ENCODE measurements around the gene SEPHS2. TPM values are rescaled to one million over a fixed set of nuclear protein-coding genes. Genes with fewer than 3 reads are reported as not detected.

SEPHS2 gene
- total RNA-seq, 1 experiment from 2014 or later = 91.6 TPM

GRCh38 chr16:30417529-30418349, 27.9 kb downstream of the SEPHS2 start:
- H3K36me3 Mint-ChIP-seq (ENCODE audit: insufficient read depth, unreplicated experiment) = peaks cover 42% of the 10 kb centered on the region
- H3K27me3 Mint-ChIP-seq (ENCODE audit: insufficient read depth, unreplicated experiment) = no peaks in the 10 kb centered on the region
- BruUV-seq (replicated peaks) = no TSS peak
- peak overlapping the region; percentile 60 for H3K4me3 Mint-ChIP-seq (ENCODE audit: unreplicated experiment)
- H3K4me3 ChIP-seq (ENCODE audit: low read depth, low read length) = peak overlapping the region; percentile 93
- ChIA-PET CTCF (interaction anchor here (0.6 to 2.2 kb wide), 18 partner anchors 8 to 756 kb away, joined by 3 to 49 read pairs (median 5); partner anchors contain the start of genes CD2BP2, DCTPP1, PRR14 and TBC1D10B), POLR2A (interaction anchor here (0.6 to 1.6 kb wide), 17 partner anchors 9 to 241 kb away, joined by 3 to 27 read pairs (median 5); partner anchors contain the start of genes DCTPP1, FBRS, SEPHS2 and ZNF48)
- H3K9me3 Mint-ChIP-seq (ENCODE audit: unreplicated experiment) = no peaks in the 10 kb centered on the region
- H3K27me3 ChIP-seq (replicated peaks; ENCODE audit: control insufficient read depth, insufficient read depth, low read length) = no peaks in the 10 kb centered on the region
- H3K4me1 Mint-ChIP-seq (ENCODE audit: low read depth, unreplicated experiment) = peaks cover 16% of the 10 kb centered on the region
- peaks cover 1% of the 10 kb centered on the region for H3K36me3 ChIP-seq (ENCODE audit: control insufficient read depth, insufficient read depth, low read length)
- peaks cover 11% of the 10 kb centered on the region; the same call in 1 of the 2 replicates for H3K4me1 ChIP-seq
- H3K9me3 ChIP-seq = no peaks in the 10 kb centered on the region
- peak; percentile 89 to 91 for DNase-seq
- H3K27ac Mint-ChIP-seq (ENCODE audit: unreplicated experiment) = no peak overlapping the region
- TF ChIP-seq, protein P1, sequence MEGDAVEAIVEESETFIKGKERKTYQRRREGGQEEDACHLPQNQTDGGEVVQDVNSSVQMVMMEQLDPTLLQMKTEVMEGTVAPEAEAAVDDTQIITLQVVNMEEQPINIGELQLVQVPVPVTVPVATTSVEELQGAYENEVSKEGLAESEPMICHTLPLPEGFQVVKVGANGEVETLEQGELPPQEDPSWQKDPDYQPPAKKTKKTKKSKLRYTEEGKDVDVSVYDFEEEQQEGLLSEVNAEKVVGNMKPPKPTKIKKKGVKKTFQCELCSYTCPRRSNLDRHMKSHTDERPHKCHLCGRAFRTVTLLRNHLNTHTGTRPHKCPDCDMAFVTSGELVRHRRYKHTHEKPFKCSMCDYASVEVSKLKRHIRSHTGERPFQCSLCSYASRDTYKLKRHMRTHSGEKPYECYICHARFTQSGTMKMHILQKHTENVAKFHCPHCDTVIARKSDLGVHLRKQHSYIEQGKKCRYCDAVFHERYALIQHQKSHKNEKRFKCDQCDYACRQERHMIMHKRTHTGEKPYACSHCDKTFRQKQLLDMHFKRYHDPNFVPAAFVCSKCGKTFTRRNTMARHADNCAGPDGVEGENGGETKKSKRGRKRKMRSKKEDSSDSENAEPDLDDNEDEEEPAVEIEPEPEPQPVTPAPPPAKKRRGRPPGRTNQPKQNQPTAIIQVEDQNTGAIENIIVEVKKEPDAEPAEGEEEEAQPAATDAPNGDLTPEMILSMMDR (IDR thresholded peaks at IDR 0.05; ENCODE audit: insufficient read depth in 1 of 2, low read depth in 1 of 2, low read length in 1 of 2, severe bottlenecking in 1 of 2, unreplicated experiment in 1 of 2) = peak in 1 of 2 experiments; percentile 41
- intact Hi-C loops (cut with micrococcal nuclease; ENCODE audit: unreplicated experiment) = no loop called here

GRCh38 chr16:30416624-30417528, 28.8 kb downstream of the SEPHS2 start:
- peaks cover 1% of the 10 kb centered on the region for H3K36me3 ChIP-seq (ENCODE audit: control insufficient read depth, insufficient read depth, low read length)
- peak overlapping the region; percentile 93 for H3K4me3 ChIP-seq (ENCODE audit: low read depth, low read length)
- Mint-ChIP-seq H3K4me3 (ENCODE audit: unreplicated experiment) (peak overlapping the region; percentile 55), H3K27ac (ENCODE audit: unreplicated experiment) (peak overlapping the region; percentile 57), H3K27me3 (ENCODE audit: insufficient read depth, unreplicated experiment) (no peaks in the 10 kb centered on the region), H3K4me1 (ENCODE audit: low read depth, unreplicated experiment) (peaks cover 16% of the 10 kb centered on the region), H3K9me3 (ENCODE audit: unreplicated experiment) (no peaks in the 10 kb centered on the region), H3K36me3 (ENCODE audit: insufficient read depth, unreplicated experiment) (peaks cover 37% of the 10 kb centered on the region)
- peaks cover 11% of the 10 kb centered on the region; the same call in 1 of the 2 replicates for H3K4me1 ChIP-seq
- H3K9me3 ChIP-seq = no peaks in the 10 kb centered on the region
- no peaks in the 10 kb centered on the region for H3K27me3 ChIP-seq (replicated peaks; ENCODE audit: control insufficient read depth, insufficient read depth, low read length)
- no TSS peak for BruUV-seq (replicated peaks)
- ChIA-PET CTCF (interaction anchor here (0.6 to 2.2 kb wide), 11 partner anchors 7 to 372 kb away, joined by 3 to 49 read pairs (median 9); partner anchors contain the start of genes DCTPP1, PRR14, TBC1D10B and ZNF48), POLR2A (interaction anchor here (0.7 to 1.6 kb wide), 10 partner anchors 10 to 242 kb away, joined by 3 to 27 read pairs (median 5); partner anchors contain the start of genes DCTPP1, FBRS, SEPHS2 and ZNF48)
- intact Hi-C loops (cut with micrococcal nuclease; ENCODE audit: unreplicated experiment) = no loop called here
- no peak for DNase-seq
- TF ChIP-seq, protein P1 (IDR thresholded peaks at IDR 0.05; ENCODE audit: insufficient read depth in 1 of 2, low read depth in 1 of 2, low read length in 1 of 2, severe bottlenecking in 1 of 2, unreplicated experiment in 1 of 2) = no peak

Measured in Caco-2 (cell line).